ENCODE data around the gene SLC11A2. TPM values are rescaled to one million over a fixed set of nuclear protein-coding genes. Genes with fewer than 3 reads are reported as not detected.
A peak's percentile ranks its signal among the peaks of the same experiment; 100 is the strongest.

The SLC11A2 gene
- total and polyA plus RNA-seq, 9 of the 15 experiments (the other 6 are each of a cell fraction or from before 2014, with no cell fraction given) = 21.1 to 54.0 (median 32.9) TPM

GRCh38 chr12:51025836-51026638 lies at the start of gene SLC11A2 (continued):
- TF ChIP-seq ZKSCAN3 (CRISPR knock-in tag; IDR thresholded peaks at IDR 0.05) (no peak), SAFB2 (IDR thresholded peaks at IDR 0.05; ENCODE audit: borderline replicate concordance, low read depth, low read length, severe bottlenecking) (no peak), SNIP1 (IDR thresholded peaks at IDR 0.05; ENCODE audit: low read depth) (no peak), PHB (CRISPR knock-in tag; IDR thresholded peaks at IDR 0.05) (0 out of 2 replicates have a peak, but pooled peaks have one; percentile 86), HDGF (IDR thresholded peaks at IDR 0.05) (no peak), EZH2 (IDR thresholded peaks at IDR 0.05; ENCODE audit: borderline replicate concordance, low read depth, low read length) (no peak), BRD9 (IDR thresholded peaks at IDR 0.05; ENCODE audit: low read depth, partially characterized antibody) (no peak), ZNF143 (CRISPR knock-in tag; IDR thresholded peaks at IDR 0.05) (no peak), MYC (IDR thresholded peaks at IDR 0.05; ENCODE audit: low read depth, low read length) (peak; percentile 89; the same call in 1 of the 2 replicates), MYC (CRISPR knock-in tag; IDR thresholded peaks at IDR 0.05; ENCODE audit: borderline replicate concordance, low read depth) (peak; percentile 60; the same call in 1 of the 2 replicates), SMARCA4 (IDR thresholded peaks at IDR 0.05) (no peak), NR2C1 (IDR thresholded peaks at IDR 0.05) (peak; percentile 94), NR2C1 (tag; IDR thresholded peaks at IDR 0.05) (peak; percentile 94), FOXJ3 (CRISPR knock-in tag; IDR thresholded peaks at IDR 0.05) (no peak), CHAMP1 (IDR thresholded peaks at IDR 0.05) (no peak), ZNF146 (CRISPR knock-in tag; IDR thresholded peaks at IDR 0.05; ENCODE audit: unreplicated experiment) (no peak), ZNF79 (CRISPR knock-in tag; IDR thresholded peaks at IDR 0.05; ENCODE audit: low read depth) (no peak), FOXP4 (CRISPR knock-in tag; IDR thresholded peaks at IDR 0.05; ENCODE audit: borderline replicate concordance) (peak; percentile 62; the same call in 1 of the 2 replicates), NFRKB (IDR thresholded peaks at IDR 0.05; ENCODE audit: low read depth) (peak; percentile 72; the same call in 1 of the 2 replicates), NFXL1 (CRISPR knock-in tag; IDR thresholded peaks at IDR 0.05) (no peak), HEY1 (CRISPR knock-in tag; IDR thresholded peaks at IDR 0.05; ENCODE audit: borderline replicate concordance) (no peak), E2F3 (CRISPR knock-in tag; IDR thresholded peaks at IDR 0.05) (peak; percentile 16; the same call in 1 of the 2 replicates), ZNF764 (CRISPR knock-in tag; IDR thresholded peaks at IDR 0.05; ENCODE audit: low read depth) (no peak), PCBP1 (IDR thresholded peaks at IDR 0.05; ENCODE audit: low read depth, low read length, poor library complexity, severe bottlenecking) (no peak), LARP7 (IDR thresholded peaks at IDR 0.05) (no peak), MIER1 (IDR thresholded peaks at IDR 0.05; ENCODE audit: low read depth) (no peak)
